Psoas muscle (tissue), 8 donors: ENCODE measurements around the gene FBXW7. TPM values are rescaled to one million over a fixed set of nuclear protein-coding genes. Genes with fewer than 3 reads are reported as not detected.

Experiments
- ATAC-seq, 4 donors: fragments of 200-7000 bp; cut with Tn5 transposase; one replicate each; pipeline ENCODE4 v1.9.1; 2020; ENCODE audit warnings: moderate library complexity in 3 of 4, mild to moderate bottlenecking in 2 of 4
- DNase-seq, 2 donors: peaks; one replicate each; pipeline ENCODE4 v3.0.0-alpha.2; 2020
- H3K27ac ChIP-seq: fragments of 200-600 bp; one replicate; pipeline ENCODE4 v1.8.0; 2022
- H3K27me3 ChIP-seq, 3 donors: fragments of 200-600 bp in 1 of 3; one replicate each; pipeline versions ENCODE4 v1.6.1 to v1.8.0; 2013 to 2022; ENCODE audit warnings: low read length in 2 of 3, mild to moderate bottlenecking in 2 of 3, moderate library complexity in 1 of 3; ENCODE audit not compliant: insufficient read depth in 3 of 3
- H3K36me3 ChIP-seq, 2 donors: fragments of 200-600 bp in 1 of 2; one replicate each; pipeline versions ENCODE4 v1.6.1 to v1.8.0; 2013 to 2022; ENCODE audit warnings: low read depth in 1 of 2, mild to moderate bottlenecking in 1 of 2, moderate library complexity in 1 of 2; ENCODE audit not compliant: insufficient read depth in 1 of 2
- H3K4me1 ChIP-seq: fragments of 200-600 bp; one replicate; pipeline ENCODE4 v1.8.0; 2022
- H3K4me3 ChIP-seq: fragments of 200-600 bp; one replicate; pipeline ENCODE4 v1.8.0; 2022; ENCODE audit warnings: mild to moderate bottlenecking
- H3K9me3 ChIP-seq: fragments of 200-600 bp; one replicate; pipeline ENCODE4 v1.8.0; 2022
- CTCF ChIP-seq: fragments of 200-600 bp; IDR thresholded peaks from one replicate; pipeline ENCODE4 v1.8.0; 2022; ENCODE audit warnings: antibody characterized with exemption
- WGBS, 3 donors: extraction: QIAGEN DNeasy Blood & Tissue Kit; methylation state at CpG; one replicate each; pipeline versions ENCODE4 v1.1.6 to v1.1.7; 2013; 5-methylcytosine and 5-hydroxymethylcytosine counted together
- intact Hi-C, 2 donors: fragments of 100-400 bp; cut with DNase I; formaldehyde crosslinking; loops; one replicate each; pipeline versions ENCODE4 v1.11.0 to v1.14.2; 2022
- polyA plus RNA-seq, 3 donors: library from polyadenylated mRNA; stranded (reverse); fragments of 200-250 nt; gene quantifications; one replicate each; pipeline ENCODE4 v1.2.3, GENCODE V29; 2013
- total RNA-seq, 4 donors: library from RNA; stranded (reverse); fragmentation: NEBNext Ultra II Directional in 2 of 4; extraction: Animal tissue kit (Norgen Biotek cat#: 25700) in 2 of 4; gene quantifications; one replicate each; pipeline versions ENCODE4 v1.2.1 to v1.2.4, GENCODE V29; 2021 to 2023
- donor health status: healthy with polysubstance abuse.
- donor health status: DM: no; HTN: no; CAD: no; lungs with moderate emphysema.
- donor health status: Bipolar disorder and iron deficiency.
- donor health status: healthy.
- donor health status: DM: yes; HTN: yes; CAD: no.
- donor health status: DM: no; HTN: no; CAD: no.
- donor health status: DM: no; HTN: no; CAD: no.
- donor health status: DM: yes; HTN: yes; CAD: no.

The FBXW7 gene
- total and polyA plus RNA-seq, 7 donors, result 9.8 to 41.1 (median 28.7) TPM

GRCh38 chr4:152486429-152487389, 49.2 kb downstream of the FBXW7 start:
- Histone ChIP-seq H3K27ac (no peak overlapping the region), H3K27me3 (no peaks in the 10 kb centered on the region), H3K9me3 (no peaks in the 10 kb centered on the region), H3K4me3 (no peak overlapping the region), H3K36me3 (no peaks in the 10 kb centered on the region), H3K4me1 (peaks cover 3% of the 10 kb centered on the region)
- no peak for ATAC-seq
- DNase-seq, result no peak
- no peak for TF ChIP-seq CTCF
- 74 to 78% (median 75%) methylated on average over 7 of the region's 7 CpGs for WGBS, 3 donors
- intact Hi-C loops, result no loop called here

GRCh38 chr4:152485726-152486276, 50.1 kb downstream of the FBXW7 start:
- no peak overlapping the region for H3K4me3 ChIP-seq
- no peak for TF ChIP-seq CTCF
- no peaks in the 10 kb centered on the region for H3K36me3 ChIP-seq
- WGBS, 3 donors, result 81 to 90% (median 86%) methylated on average over 6 of the region's 6 CpGs
- DNase-seq, result no peak
- H3K27me3 ChIP-seq, result no peaks in the 10 kb centered on the region
- no peak overlapping the region for H3K27ac ChIP-seq
- H3K9me3 ChIP-seq, result no peaks in the 10 kb centered on the region
- intact Hi-C loops, result no loop called here
- peaks cover 3% of the 10 kb centered on the region for H3K4me1 ChIP-seq
- no peak for ATAC-seq

- no peak for DNase-seq
- no peak for ATAC-seq
- Histone ChIP-seq H3K27ac (no peak overlapping the region), H3K27me3 (no peaks in the 10 kb centered on the region), H3K4me3 (no peak overlapping the region), H3K4me1 (peaks cover 3% of the 10 kb centered on the region), H3K9me3 (no peaks in the 10 kb centered on the region), H3K36me3 (no peaks in the 10 kb centered on the region)
- TF ChIP-seq CTCF, result no peak
- intact Hi-C loops, result no loop called here
- WGBS, 3 donors, result 95 to 97% (median 96%) methylated on average over 2 of the region's 2 CpGs
These were observed 53.7 kb downstream of the FBXW7 start for GRCh38 chr4:152482211-152482610.

GRCh38 chr4:152480901-152481300, 55.0 kb downstream of the FBXW7 start:
- Histone ChIP-seq H3K36me3 (no peaks in the 10 kb centered on the region), H3K4me1 (peaks cover 3% of the 10 kb centered on the region), H3K4me3 (no peak overlapping the region), H3K9me3 (no peaks in the 10 kb centered on the region), H3K27me3 (no peaks in the 10 kb centered on the region), H3K27ac (no peak overlapping the region)
- TF ChIP-seq CTCF, result no peak
- ATAC-seq, result no peak
- intact Hi-C loops, result no loop called here
- WGBS, 3 donors, result 84 to 89% (median 88%) methylated on average over 2 of the region's 2 CpGs
- no peak for DNase-seq
